IPS DF 4.7 (cell line): ENCODE data around the gene PDLIM4.

ENCODE experiments used
- DNase-seq: peaks from one replicate; pipeline ENCODE4 v3.0.0-alpha.2; 2013; ENCODE audit warnings: low spot score; ENCODE audit errors: extremely low read depth

Gene PDLIM4

DNA sequence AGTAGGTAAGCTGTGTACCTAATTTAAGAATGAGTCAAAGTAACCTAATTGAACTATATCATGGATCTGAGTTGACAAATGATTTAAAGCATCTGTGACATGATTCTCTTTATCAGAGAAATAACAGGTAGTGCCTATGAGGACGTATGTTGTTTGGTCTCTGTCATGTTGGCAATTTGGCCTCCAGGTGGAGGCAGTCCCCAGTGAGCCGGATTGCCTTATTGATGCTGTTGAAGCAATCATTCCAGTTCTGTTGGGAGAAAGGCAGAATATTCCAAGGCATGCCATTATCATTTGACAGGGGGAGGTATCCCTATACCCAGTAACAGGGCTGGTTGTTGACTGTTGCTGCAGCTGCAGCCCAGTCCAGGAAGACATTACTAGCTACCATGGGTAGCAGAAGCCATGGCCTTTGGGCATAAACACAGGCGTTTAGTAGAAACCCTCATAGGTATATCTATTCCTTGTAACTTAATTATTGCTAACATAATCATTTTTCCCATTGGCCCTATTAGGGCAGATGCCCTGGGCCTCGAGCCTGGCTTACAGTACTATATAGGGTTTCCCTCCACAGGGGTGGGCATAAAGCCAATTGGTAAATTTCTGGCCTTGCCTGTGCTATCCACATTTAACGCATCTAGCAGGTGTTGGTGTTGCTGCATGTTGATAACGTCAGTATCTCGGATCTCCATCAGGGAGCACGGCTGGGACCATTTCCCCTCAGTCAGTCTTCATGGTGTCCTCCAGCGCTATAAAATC lies 24.5 kb downstream of the PDLIM4 start:
- no peak for DNase-seq

DNA sequence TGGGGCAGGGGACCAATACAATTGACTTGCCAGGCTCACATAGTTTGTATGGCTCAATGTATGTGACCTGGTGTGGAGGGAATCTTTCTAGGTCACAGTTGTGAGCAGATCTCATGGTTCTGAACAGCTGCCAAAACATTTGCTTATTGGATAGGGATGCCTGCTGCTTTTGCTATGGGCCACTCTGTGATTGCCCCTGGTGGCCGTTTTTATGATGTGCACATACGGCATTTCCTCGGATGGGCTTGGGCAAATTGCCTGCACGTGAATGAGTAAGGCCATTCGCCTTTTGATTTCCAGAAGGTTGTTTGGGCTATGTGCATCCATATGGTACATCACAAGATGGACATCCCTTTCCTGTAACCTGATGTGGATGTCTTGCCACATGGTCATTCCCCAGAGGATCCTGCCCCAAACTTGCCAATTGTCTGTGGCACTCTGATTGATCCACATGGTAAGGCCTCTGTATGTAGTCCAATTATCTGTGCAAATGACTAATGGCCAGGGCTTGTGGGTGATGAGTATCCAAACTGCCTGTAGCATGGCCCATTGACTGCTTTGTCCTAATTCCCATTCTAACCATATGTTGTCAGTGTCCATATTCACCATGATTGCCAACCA lies 26.0 kb downstream of the PDLIM4 start:
- DNase-seq, result no peak

DNA sequence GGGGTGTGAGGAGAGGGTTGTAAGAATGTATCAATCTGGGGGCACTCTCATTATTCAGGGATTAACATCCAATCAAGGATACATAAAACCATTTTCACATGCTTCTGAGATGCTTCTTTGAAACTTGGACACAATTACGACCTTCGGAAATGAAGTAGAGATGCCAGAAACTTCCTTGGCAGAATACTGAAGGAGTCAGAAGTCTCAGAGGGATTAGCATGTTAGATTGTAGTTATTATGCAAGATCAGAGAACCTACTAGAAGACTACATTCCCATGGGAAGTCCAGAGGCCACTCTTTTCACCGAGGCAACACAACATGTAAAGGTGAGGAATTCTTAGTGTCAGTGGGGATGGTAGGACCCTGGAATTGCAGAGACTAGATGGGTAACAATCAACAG lies 31.6 kb downstream of the PDLIM4 start:
- DNase-seq, result no peak

DNA sequence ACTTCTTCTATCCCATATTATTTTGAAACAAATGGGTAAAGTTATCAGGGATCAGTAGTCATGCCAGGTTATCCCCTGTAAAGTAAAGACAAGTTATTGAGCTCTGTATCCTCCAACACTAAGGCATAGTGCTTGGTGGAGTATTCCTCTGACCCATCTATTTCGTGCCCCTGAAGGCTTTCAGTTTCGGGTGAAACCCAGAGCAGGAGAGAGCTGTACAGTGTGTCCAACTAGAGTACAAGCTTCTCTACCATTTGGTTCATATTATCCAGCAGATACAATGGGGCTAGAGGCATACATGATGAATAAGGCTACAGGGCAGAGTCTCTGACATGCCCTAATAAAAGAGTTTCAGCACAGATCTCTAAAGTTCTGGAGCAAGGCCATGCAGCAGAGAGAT lies 33.5 kb downstream of the PDLIM4 start:
- no peak for DNase-seq

DNA sequence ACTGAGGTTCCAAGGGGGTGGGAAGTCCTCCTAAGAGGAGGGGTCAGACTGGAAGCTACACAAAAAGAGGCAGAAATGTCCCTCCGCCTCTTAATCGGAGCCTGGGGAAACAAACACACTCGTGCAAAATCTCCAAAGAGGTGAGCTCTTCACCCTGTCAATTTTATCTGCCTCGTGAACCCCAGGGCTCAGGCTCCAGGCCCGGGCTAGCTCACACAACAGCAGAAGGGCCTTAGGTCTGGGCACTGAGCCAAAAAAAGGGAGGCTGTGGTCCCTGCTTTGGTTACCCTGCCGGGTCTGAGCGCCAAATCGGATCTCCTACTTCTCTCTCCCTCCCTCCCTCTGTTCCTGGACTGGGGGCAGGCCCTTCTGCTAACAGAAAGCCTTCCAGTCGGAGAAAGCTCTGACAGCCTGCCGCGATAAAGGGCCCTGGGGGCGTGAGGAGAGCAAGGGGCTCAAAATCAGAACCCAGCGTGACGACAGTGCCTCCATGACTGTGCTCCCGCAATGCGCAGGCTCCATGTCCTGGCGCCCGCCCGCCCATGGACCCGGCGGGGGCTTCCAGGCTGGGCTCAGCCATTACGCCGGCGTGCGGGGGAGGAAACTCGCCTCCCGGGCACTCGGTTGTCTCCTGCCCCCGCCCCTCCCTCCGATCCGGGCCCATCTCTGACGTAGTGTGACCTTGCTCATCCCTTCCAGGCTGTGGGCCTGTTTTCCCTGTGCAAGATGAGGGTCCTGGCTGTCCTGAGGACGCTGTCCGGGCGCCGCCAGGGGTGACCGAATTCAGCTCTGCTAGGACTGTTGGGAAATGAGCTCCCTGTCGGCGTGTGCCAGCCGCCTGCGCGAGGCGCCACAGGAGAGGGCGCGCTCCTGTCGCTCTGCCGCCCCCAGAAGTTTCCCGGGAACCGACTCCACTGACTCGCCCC lies 35.8 kb downstream of the PDLIM4 start:
- DNase-seq, result no peak

DNA sequence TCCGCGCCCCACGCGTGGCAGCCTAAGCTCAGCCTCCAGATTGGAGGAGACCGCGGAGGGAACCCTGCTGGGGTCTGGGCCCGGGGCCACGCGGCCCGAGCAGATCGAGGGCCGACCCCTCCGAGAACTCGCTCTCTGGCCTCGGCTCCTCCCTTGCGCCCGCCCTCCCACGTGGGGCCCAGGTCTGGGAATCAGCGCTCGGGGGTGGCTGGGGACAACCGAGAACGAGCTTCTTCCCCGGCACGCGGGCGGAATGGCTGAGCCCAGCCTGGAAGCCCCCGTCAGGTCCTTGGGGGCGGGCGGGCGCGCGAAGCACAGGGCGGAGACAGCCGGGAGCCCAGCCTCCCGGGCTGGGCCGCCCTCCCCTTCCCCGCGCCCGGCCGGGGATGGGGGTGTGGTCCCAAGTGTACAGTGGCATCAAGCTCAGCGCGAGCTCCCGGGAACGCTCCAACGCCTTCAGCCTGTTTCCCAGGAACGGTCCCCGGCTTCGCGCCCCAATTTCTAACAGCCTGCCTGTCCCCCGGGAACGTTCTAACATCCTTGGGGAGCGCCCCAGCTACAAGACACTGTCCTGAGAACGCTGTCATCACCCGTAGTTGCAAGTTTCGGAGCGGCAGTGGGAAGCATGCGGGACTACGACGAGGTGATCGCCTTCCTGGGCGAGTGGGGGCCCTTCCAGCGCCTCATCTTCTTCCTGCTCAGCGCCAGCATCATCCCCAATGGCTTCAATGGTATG lies 36.7 kb downstream of the PDLIM4 start, which contains the start of gene SLC22A4:
Gene SLC22A4 (plus strand): TSS at position 403 of the 736 bp plus-strand sequence. CDS start 223 bp downstream, at position 626.
- DNase-seq, result no peak

DNA sequence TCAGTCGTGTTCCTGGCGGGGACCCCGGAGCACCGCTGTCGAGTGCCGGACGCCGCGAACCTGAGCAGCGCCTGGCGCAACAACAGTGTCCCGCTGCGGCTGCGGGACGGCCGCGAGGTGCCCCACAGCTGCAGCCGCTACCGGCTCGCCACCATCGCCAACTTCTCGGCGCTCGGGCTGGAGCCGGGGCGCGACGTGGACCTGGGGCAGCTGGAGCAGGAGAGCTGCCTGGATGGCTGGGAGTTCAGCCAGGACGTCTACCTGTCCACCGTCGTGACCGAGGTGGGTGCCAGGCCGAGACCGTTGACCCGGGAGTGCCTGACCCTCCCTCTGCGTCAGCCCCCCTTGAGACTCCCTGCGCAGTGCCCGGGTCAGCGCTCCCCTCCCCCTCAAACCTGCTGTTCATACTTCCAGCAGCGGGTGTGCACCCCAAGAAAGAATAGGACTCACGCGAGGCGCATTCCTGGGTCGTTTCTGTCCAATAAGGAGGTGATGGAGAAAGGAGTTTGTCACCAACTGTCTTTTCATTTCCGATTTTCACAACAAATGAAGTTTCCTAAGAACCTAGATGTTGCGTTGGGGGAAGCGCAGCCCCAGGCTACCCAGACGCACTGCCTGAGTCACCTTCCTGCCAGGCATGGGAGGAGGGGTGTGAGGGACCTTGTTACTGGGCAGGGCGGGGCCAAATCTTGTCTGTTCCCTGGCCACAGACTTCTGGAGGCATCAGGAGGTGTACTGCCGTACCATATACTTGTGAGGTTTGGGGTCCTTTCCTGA lies 37.4 kb downstream of the PDLIM4 start:
- no peak for DNase-seq

DNA sequence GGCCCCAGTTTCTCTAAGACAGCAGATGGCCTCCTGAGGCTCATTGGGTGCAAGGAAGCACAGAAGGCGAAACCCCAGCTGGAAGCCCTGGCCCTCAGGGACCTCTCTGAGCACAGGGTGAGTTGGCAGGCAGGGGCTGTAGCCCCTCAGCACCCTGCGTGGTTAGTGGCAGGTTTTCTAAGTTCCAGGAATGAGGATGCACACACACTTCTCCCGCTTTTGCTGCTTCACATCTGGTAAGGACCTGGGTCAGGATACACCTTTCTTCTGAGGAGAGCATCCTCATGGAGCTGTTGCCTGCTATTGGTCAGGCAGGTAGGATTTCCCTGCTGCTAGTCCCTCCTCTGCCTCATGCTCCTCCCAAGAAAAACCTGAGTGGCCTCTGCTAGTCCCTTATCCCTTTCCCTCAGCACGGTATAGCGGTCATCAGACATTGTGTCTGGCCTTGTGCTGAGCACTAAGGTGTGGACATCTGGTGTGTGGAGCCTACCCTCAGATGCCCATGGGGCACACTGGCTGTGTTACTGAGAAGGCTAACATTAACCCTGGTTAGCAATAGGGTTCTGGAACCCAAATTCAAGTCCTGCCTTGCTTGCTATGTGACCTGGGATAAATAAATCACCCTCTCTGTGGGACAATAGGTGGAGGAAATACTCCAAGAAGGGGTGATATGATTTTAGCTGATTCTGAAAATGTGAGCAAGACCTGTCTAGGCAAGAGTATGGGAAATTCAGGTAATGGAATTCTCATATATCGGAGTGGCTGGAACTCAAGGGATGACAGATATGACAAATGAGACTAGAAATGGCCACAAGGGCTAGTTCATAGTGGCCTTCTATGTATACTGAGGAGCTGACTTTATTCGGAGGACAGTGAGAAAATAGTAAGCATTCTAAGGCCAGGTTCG lies 38.3 kb downstream of the PDLIM4 start:
- no peak for DNase-seq

DNA sequence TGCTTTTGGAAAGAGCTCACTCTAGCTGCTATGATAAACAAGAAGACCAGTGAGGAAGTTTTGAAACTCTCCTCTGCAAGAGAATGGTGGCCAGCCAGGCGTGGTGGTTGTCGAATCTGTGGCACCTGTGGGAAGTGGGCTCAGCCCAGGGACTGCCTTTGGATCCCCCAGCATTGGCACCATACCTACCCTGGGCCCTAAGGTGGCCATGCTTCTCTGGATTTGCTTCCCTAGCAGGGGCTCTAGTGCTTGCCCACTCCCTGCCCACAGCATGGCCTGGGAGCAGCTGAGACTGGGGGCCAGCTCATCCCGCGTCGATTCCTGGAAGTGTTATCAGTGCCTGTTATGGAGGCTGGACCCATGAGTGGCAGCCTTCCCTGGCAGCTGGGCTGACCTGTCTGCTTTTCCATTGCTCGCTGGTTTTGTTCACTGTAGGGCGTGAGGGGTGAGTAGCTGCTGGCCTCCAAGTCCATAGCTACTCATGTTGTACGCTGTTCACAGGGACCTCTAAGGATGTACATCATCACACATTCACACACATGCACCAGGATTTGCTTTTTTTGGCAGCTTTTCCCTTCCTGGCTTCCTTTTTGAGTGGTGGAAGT lies 39.0 kb downstream of the PDLIM4 start:
- DNase-seq, result no peak

DNA sequence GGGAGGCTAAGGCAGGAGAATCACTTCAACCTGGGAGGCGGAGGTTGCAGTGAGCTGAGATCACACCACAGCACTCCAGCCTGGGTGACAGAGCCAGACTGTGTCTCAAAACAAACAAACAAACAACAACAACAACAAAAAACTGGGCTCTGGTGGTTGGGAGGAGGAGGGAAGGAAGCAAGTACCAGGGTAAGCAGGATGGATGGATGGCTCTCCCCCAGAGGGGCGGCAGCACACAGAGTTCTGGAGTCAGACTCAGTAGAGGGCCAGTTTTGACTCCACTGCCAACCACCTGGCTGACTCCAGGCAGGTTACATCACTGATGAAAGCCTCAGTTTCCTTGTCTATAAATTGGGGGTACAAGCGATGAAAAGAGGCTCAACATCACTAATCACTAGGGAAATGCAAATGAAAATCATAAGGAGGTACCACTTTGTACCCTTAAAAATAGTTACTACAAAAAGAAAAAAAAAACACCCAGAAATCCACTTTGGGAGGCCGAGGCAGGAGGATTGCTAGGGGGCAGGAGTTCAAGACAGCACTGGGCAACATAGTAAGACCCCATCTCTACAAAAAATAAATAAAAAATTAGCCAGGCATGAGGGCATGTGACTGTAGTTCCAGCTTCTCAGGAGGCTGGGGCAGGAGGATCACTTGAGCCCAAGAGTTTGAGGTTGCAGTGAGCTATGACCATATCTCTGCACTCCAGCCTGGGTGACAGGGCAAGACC lies 39.9 kb downstream of the PDLIM4 start:
- DNase-seq, result no peak

DNA sequence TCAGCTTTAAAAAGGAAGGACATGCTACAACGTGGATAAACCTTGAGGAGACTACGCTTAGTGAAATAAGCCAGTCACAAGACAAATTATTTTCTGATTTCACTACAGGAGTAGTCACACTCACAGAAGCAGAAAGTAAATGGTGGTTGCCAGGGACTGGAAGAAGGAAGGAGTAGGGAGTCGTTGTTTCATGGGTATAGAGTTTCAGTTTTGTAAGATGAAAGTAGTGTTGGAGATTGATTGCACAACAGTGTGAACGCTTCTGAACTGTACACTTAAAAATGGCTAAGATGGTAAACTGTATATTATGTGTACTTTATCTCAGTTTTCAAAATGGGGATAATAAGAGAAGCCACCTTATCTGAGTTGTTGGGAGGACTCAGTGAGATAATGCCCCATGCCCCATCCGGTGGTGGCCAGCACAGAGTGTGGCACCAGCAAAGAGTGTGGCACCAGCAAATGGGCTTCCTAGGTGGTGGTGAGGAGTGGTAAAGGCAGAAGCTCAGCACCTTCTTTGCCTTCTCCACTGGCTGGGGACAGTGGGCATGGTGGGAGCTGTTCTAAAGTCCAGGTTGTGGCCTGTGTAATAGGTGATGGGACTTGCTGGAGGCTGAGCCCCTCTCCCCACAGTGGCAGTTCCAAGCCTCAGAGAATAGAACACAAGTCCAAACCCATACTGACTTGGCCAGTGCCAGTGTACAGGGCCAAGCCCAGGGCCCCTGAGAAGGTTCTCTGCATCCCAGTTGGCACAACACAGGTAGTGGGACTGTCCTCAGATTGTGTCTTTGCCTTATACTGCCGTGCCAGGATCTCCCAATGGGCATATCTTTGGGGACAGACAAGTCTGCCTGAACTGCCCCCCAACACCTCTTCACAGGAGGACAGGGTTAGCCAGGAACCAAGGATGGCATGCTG lies 41.1 kb downstream of the PDLIM4 start:
- DNase-seq, result no peak

DNA sequence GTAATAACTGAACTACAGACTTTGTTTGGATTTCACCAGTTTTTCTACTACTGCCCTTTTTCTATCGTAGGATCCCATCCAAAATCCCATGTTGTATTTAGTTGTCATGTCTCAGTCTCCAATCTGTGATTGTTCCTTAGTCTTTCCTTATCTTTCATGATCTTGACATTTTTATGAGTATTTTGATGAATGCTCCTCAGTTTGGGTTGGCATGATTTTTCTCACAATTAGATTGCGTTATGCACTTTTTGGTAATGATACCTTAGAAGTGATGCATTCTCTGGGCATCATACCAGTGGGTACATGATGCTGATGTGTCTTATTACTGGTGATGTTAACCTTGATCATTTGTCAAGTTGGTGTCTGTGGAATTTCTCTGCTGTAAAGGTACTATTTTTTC lies 42.4 kb downstream of the PDLIM4 start:
- DNase-seq, result no peak

DNA sequence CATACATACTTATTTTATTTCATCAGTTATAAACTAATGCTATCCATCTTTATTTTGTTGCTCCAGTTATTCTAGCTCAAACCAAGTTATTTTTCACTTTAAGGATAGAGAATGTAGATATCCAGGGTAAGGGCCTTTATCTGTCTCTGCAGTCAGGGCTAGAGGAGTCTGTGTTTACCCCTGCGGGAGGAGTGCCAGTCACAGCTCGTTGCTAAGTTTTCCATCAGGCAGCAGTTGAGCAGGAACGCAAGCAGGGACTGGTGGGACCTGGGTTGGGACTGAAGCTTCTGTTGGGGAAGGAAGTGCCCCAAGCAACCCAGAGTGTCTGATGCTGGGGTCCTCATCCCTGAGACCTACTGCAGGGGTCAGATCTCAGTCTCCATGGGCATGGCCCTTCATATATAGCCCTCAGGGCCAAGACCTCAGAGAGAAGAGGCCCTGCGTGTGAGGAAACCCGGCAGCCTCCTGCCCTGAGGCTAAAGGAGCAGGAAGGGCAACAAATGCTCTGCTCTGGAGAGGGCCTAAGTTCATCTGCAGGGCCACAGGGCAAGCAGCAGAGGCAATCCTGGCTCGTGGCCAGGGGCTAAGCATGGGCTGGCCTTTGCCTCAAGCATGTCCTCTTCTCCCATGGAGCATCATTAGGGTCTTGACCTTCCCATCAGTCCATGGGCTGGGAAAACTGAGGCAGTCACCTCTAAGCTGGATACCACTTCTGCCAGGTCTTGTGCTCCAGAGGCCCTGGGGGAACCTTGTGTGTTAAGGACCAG lies 43.3 kb downstream of the PDLIM4 start:
- DNase-seq, result no peak

DNA sequence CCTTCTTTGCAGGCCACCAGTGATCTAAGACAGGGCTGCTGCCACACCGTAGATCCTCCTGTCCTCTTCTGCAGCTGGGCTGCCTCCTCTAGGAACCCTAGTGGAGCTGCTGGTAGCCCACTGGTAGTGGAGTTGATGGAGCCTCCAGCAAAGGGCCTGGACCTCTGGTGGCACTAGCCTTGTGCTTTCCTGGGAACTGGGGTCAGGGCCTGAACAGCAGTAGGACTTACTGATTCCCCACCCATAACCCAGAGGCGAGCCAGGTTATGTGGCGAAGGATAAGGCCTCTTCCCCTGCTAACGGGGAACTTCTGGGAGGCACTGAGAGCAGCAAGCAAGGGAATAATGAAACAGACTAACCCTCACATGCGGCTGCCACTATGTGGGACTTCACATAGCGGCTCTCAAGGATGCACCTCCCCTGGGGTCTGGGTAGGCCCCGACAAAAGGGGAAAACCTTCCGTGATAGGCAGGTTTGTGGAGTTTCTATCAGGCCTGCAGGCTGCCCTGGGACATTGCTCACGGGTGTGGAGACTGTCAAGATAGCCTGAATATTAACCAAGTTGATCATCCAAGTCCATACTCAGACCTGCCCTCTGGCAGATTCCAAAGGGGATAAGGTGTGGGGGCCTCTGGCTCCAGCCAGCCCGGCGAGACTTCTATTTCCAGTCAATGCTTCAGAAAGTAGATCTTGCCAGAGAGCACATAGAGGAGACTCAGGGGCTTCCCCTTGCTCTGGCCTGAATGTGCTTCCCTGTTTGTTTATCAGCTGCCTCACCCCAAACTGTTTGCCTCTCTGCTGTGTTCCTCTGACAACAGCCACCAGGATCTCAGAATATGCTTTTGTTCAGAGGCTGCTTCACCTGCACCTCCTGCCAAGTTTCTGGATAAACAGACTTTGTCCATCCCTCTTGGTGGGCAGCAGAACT lies 44.1 kb downstream of the PDLIM4 start:
- DNase-seq, result no peak

DNA sequence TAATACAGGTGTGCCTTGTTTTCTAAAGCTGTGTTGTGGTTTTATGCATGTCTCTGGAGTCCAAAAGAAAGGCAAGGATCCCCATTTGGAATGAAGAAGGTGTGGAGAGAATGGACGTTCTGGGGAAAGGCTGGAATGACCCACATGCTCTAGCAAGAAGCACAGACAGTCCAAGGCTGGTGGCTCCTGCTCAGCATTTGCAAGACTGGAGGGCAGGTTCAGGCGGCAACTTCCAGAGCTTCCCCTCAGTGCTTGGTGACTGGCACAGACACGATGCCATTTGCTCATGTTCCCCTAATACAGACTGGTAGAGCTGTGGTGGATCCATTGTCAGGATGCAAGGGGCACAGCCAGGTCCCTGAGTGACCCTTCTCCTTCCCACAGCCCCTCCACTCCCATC lies 44.9 kb downstream of the PDLIM4 start:
- DNase-seq, result no peak

DNA sequence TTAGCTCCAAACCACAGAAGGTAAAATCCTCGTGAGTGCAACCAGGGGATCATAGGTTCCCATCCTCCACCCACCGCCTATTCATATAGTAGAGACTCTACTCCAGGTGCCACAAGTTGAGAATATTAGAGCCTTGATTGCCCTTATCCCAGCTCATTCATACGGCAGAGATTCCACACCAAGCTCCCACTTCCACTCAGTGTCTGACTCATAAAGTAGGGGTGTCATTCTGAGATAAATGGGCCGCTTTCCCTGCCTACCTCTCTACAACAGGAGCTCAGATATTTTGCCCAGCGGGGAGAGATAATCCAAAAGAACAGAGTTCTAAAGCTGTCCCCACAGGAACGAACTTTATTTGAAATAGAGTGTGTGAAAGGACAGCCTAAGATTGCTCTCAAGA lies 46.1 kb downstream of the PDLIM4 start:
- no peak for DNase-seq
